PC-9 (cell line): ENCODE measurements around the gene DPP10. TPM values are rescaled to one million over a fixed set of nuclear protein-coding genes. Genes with fewer than 3 reads are reported as not detected.

Source experiments
- BruUV-seq: library from RNA; stranded (reverse); fragments of 400-500 nt; replicated peaks from 2 replicates; lab custom pipeline; 2021; lab: Mats Ljungman, UMichigan
- CTCF ChIA-PET: fragments of 300-600 bp; sonication (Branson Sonifier 250); formaldehyde crosslinking; loops from one replicate; lab custom pipeline; 2022; ENCODE audit warnings: antibody characterized with exemption; lab: Charles Lee
- POLR2A ChIA-PET: fragments of 300-600 bp; sonication (Branson Sonifier 250); formaldehyde crosslinking; loops from one replicate; lab custom pipeline; 2022; ENCODE audit warnings: antibody characterized with exemption; ENCODE audit not compliant: unreplicated experiment; lab: Charles Lee
- DNase-seq, 2 experiments: peaks; one replicate each; pipeline versions ENCODE4 v3.0.0 to v3.0.0-alpha.2; 2015 to 2022; ENCODE audit warnings: mixed read lengths in 1 of 2
- H2AFZ ChIP-seq: fragments of 200-600 bp; sonication (generic); 2 replicates; pipeline ENCODE4 v1.8.1; 2017; ENCODE audit warnings: antibody characterized with exemption
- H3F3A ChIP-seq: fragments of 200-600 bp; sonication (generic); 2 replicates; pipeline ENCODE4 v1.8.1; 2017; ENCODE audit warnings: antibody characterized with exemption, mild to moderate bottlenecking, low read depth; ENCODE audit not compliant: insufficient read depth
- H3K27ac ChIP-seq: fragments of 200-600 bp; sonication (generic); 2 replicates; pipeline ENCODE4 v1.6.1; 2016; ENCODE audit warnings: mixed run types
- H3K27me3 ChIP-seq: fragments of 200-600 bp; sonication (generic); 2 replicates; pipeline ENCODE4 v1.6.1; 2016; ENCODE audit warnings: low read depth, mixed run types; ENCODE audit not compliant: insufficient read depth
- H3K36me3 ChIP-seq: fragments of 200-600 bp; sonication (generic); 2 replicates; pipeline ENCODE4 v1.6.1; 2016; ENCODE audit warnings: low read depth, mixed run types
- H3K4me1 ChIP-seq: fragments of 200-600 bp; sonication (generic); replicated peaks from 2 replicates; pipeline ENCODE4 v1.6.1; 2016; ENCODE audit warnings: mixed run types; ENCODE audit not compliant: insufficient read depth
- H3K4me2 ChIP-seq: fragments of 200-600 bp; sonication (generic); 2 replicates; pipeline ENCODE4 v1.6.1; 2017; ENCODE audit warnings: mixed run types
- H3K4me3 ChIP-seq: fragments of 200-600 bp; sonication (generic); 2 replicates; pipeline ENCODE4 v1.6.1; 2016; ENCODE audit warnings: mixed run types
- H3K79me2 ChIP-seq: fragments of 200-600 bp; sonication (generic); 2 replicates; pipeline ENCODE4 v1.6.1; 2017; ENCODE audit warnings: low read depth, mixed run types
- H3K9me2 ChIP-seq: fragments of 200-600 bp; sonication (generic); 2 replicates; pipeline ENCODE4 v1.8.1; 2017; ENCODE audit warnings: mild to moderate bottlenecking; ENCODE audit not compliant: insufficient read depth
- H3K9me3 ChIP-seq: fragments of 200-600 bp; sonication (generic); 2 replicates; pipeline ENCODE4 v1.8.1; 2016; ENCODE audit warnings: low read depth; ENCODE audit not compliant: insufficient read depth
- H4K20me1 ChIP-seq: fragments of 200-600 bp; sonication (generic); 2 replicates; pipeline ENCODE4 v1.8.1; 2017; ENCODE audit not compliant: insufficient read depth
- CTCF ChIP-seq: fragments of 200-600 bp; sonication (generic); conservative IDR thresholded peaks from 2 replicates; pipeline ENCODE4 v1.6.1; 2017; ENCODE audit warnings: mixed run types, antibody characterized with exemption, mild to moderate bottlenecking, moderate library complexity
- EZH2 ChIP-seq: fragments of 200-600 bp; sonication (generic); IDR thresholded peaks from 2 replicates; pipeline ENCODE4 v1.8.0; 2017; ENCODE audit warnings: antibody characterized with exemption, low read depth
- intact Hi-C: fragments of 100-400 bp; cut with micrococcal nuclease; formaldehyde crosslinking; loops from one replicate; pipeline ENCODE4 v1.10.0; 2022; ENCODE audit not compliant: unreplicated experiment
- total RNA-seq: library from RNA; stranded (reverse); gene quantifications from 2 replicates; pipeline ENCODE4 v1.2.3, GENCODE V29; 2021

The DPP10 gene
- total RNA-seq, 1 experiment from 2014 or later, result not detected

- no peak overlapping the region for H2AFZ ChIP-seq
- H3K79me2 ChIP-seq, result no peaks in the 10 kb centered on the region
- CTCF ChIA-PET, result no interaction called here
- no peak overlapping the region for H3K27ac ChIP-seq
- no peak for DNase-seq
- no peaks in the 10 kb centered on the region for H3K36me3 ChIP-seq
- H3K27me3 ChIP-seq, result no peaks in the 10 kb centered on the region
- no peak overlapping the region for H3K4me3 ChIP-seq
- intact Hi-C loops, result no loop called here
- no peaks in the 10 kb centered on the region for H4K20me1 ChIP-seq
- H3K4me2 ChIP-seq, result no peak overlapping the region
- no peaks in the 10 kb centered on the region for H3K9me2 ChIP-seq
- BruUV-seq, result no TSS peak
- no peaks in the 10 kb centered on the region for H3K4me1 ChIP-seq
- TF ChIP-seq CTCF, result no peak
- TF ChIP-seq EZH2, result no peak
- no peaks in the 10 kb centered on the region for H3F3A ChIP-seq
- H3K9me3 ChIP-seq, result no peaks in the 10 kb centered on the region
- POLR2A ChIA-PET, result no interaction called here
Measured at GRCh38 chr2:115684345-115684744, 1241.9 kb downstream of the DPP10 start.

GRCh38 chr2:115691409-115691808 is 1249.0 kb downstream of the DPP10 start:
- BruUV-seq, result no TSS peak
- no peak overlapping the region for H3K4me3 ChIP-seq
- no peaks in the 10 kb centered on the region for H3K4me1 ChIP-seq

GRCh38 chr2:115694651-115695050 is 1252.2 kb downstream of the DPP10 start:
- H3K4me3 ChIP-seq, result no peak overlapping the region
- H4K20me1 ChIP-seq, result no peaks in the 10 kb centered on the region
- H3K9me3 ChIP-seq, result no peaks in the 10 kb centered on the region
- no peak overlapping the region for H2AFZ ChIP-seq
- H3K36me3 ChIP-seq, result no peaks in the 10 kb centered on the region
- H3K27ac ChIP-seq, result no peak overlapping the region
- H3K27me3 ChIP-seq, result no peaks in the 10 kb centered on the region
- no peak for DNase-seq
- no TSS peak for BruUV-seq
- H3K79me2 ChIP-seq, result no peaks in the 10 kb centered on the region
- no peaks in the 10 kb centered on the region for H3F3A ChIP-seq
- CTCF ChIA-PET, result no interaction called here
- POLR2A ChIA-PET, result no interaction called here
- H3K4me2 ChIP-seq, result no peak overlapping the region
- TF ChIP-seq CTCF (no peak), EZH2 (no peak)
- no peaks in the 10 kb centered on the region for H3K9me2 ChIP-seq
- H3K4me1 ChIP-seq, result no peaks in the 10 kb centered on the region
- intact Hi-C loops, result no loop called here

More at GRCh38 chr2:115691409-115691808, 1249.0 kb downstream of the DPP10 start:
- no peak for DNase-seq
- H4K20me1 ChIP-seq, result no peaks in the 10 kb centered on the region
- H3K9me2 ChIP-seq, result no peaks in the 10 kb centered on the region
- H3K36me3 ChIP-seq, result no peaks in the 10 kb centered on the region
- ChIA-PET CTCF (no interaction called here), POLR2A (no interaction called here)
- H3K4me2 ChIP-seq, result no peak overlapping the region
- H3F3A ChIP-seq, result no peaks in the 10 kb centered on the region
- no peaks in the 10 kb centered on the region for H3K9me3 ChIP-seq
- TF ChIP-seq CTCF (no peak), EZH2 (no peak)
- H3K27ac ChIP-seq, result no peak overlapping the region
- no peaks in the 10 kb centered on the region for H3K27me3 ChIP-seq
- intact Hi-C loops, result no loop called here
- H2AFZ ChIP-seq, result no peak overlapping the region
- no peaks in the 10 kb centered on the region for H3K79me2 ChIP-seq
